HG03097 (cell line): ENCODE measurements around the gene PPM1L.

Source experiments
- ATAC-seq: cut with Tn5 transposase; IDR thresholded peaks from one replicate; pipeline ENCODE4 v1.9.1; 2021; ENCODE audit not compliant: unreplicated experiment, low FRiP score

PPM1L gene

GRCh38 chr3:160804762-160805161 is 48.7 kb downstream of the PPM1L start:
- ATAC-seq = no peak

GRCh38 chr3:160806094-160806493 is 50.1 kb downstream of the PPM1L start:
- ATAC-seq = no peak

GRCh38 chr3:160806686-160807085 is 50.7 kb downstream of the PPM1L start:
- ATAC-seq = no peak

GRCh38 chr3:160808838-160809237 is 52.8 kb downstream of the PPM1L start:
- no peak for ATAC-seq

- no peak for ATAC-seq
These were observed 53.4 kb downstream of the PPM1L start for GRCh38 chr3:160809453-160809852.

- no peak for ATAC-seq
These were observed 54.6 kb downstream of the PPM1L start for GRCh38 chr3:160810362-160811236.

- ATAC-seq = no peak
These were observed 55.2 kb downstream of the PPM1L start for GRCh38 chr3:160811237-160811548.

GRCh38 chr3:160812304-160812703 is 56.3 kb downstream of the PPM1L start:
- no peak for ATAC-seq

- no peak for ATAC-seq
These were observed 59.2 kb downstream of the PPM1L start for GRCh38 chr3:160815280-160815679.

- ATAC-seq = no peak
These were observed 64.0 kb downstream of the PPM1L start for GRCh38 chr3:160820022-160820421.

- no peak for ATAC-seq
These were observed 64.4 kb downstream of the PPM1L start for GRCh38 chr3:160820430-160820829.

GRCh38 chr3:160822936-160823335 is 66.9 kb downstream of the PPM1L start:
- ATAC-seq = no peak

- no peak for ATAC-seq
These were observed 69.3 kb downstream of the PPM1L start for GRCh38 chr3:160825311-160825800.

GRCh38 chr3:160826408-160826807 is 70.4 kb downstream of the PPM1L start:
- no peak for ATAC-seq

- no peak for ATAC-seq
These were observed 71.0 kb downstream of the PPM1L start for GRCh38 chr3:160826991-160827390.

- ATAC-seq = no peak
These were observed 71.5 kb downstream of the PPM1L start for GRCh38 chr3:160827516-160827915.

- ATAC-seq = no peak
These were observed 72.8 kb downstream of the PPM1L start for GRCh38 chr3:160828880-160829279.

GRCh38 chr3:160829486-160830009 is 73.5 kb downstream of the PPM1L start:
- ATAC-seq = no peak

- no peak for ATAC-seq
These were observed 74.8 kb downstream of the PPM1L start for GRCh38 chr3:160830796-160831195.

- ATAC-seq = no peak
These were observed 75.4 kb downstream of the PPM1L start for GRCh38 chr3:160831401-160831800.

GRCh38 chr3:160837394-160837980 is 81.5 kb downstream of the PPM1L start:
- no peak for ATAC-seq

GRCh38 chr3:160840590-160840989 is 84.6 kb downstream of the PPM1L start:
- no peak for ATAC-seq
